NB4 (cell line): ENCODE measurements around the gene TSC1.

Experiments used
- MYC ChIP-seq: IDR thresholded peaks from 2 replicates; pipeline ENCODE4 v1.6.1; 2011; ENCODE audit warnings: low read depth, low read length
- TF ChIP-seq, protein P1 (sequence below): IDR thresholded peaks from one replicate; pipeline ENCODE4 v1.5.1; 2012; ENCODE audit warnings: low read depth, low read length

DNA sequence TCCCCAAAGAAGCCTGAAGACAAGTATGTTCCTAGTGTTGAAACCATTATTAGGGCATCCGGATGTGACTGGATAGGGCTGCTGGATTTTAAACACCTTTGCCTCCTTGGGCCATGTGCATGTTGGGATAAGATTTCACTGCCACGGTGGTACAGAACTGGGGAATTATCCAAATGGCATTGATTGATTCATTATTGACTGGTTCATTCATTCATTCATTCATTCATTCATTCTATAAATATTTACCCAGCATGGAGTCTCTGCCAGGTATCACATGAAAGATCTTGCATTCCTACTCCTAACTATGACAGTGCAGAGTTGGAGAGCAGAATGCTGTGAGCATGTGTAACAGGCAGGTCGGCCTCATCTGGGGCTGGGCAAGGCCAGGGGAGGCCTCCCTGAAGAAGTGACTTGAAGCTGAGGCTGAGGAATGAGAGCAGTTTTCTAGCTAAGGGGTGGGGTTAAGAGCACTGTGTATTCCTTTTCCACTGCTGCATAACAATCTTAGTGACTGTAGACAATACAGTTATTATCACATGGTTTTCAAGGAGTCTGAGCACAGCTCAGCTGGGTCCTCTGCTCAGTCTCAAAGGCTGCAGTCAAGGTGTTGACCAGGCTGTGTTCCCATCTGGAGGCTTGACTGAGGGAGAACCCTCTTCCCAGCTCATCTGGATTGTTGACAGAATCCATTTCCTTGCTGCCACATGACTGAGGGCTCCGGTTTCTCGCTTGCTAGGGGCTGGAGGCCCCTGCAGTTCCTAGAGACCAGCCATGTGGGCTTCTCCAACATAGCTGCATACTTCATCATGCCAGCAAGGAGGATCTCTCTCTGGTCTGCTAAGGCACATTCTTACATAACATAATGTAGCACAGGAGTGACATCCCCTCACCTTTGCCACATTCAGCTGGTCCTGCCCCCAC, 102.0 kb downstream of the TSC1 start:
- TF ChIP-seq, protein P1, sequence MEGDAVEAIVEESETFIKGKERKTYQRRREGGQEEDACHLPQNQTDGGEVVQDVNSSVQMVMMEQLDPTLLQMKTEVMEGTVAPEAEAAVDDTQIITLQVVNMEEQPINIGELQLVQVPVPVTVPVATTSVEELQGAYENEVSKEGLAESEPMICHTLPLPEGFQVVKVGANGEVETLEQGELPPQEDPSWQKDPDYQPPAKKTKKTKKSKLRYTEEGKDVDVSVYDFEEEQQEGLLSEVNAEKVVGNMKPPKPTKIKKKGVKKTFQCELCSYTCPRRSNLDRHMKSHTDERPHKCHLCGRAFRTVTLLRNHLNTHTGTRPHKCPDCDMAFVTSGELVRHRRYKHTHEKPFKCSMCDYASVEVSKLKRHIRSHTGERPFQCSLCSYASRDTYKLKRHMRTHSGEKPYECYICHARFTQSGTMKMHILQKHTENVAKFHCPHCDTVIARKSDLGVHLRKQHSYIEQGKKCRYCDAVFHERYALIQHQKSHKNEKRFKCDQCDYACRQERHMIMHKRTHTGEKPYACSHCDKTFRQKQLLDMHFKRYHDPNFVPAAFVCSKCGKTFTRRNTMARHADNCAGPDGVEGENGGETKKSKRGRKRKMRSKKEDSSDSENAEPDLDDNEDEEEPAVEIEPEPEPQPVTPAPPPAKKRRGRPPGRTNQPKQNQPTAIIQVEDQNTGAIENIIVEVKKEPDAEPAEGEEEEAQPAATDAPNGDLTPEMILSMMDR, result no peak
- no peak for TF ChIP-seq MYC
